ENCODE data around the gene ISYNA1. TPM values are rescaled to one million over a fixed set of nuclear protein-coding genes. Genes with fewer than 3 reads are reported as not detected.
A peak's percentile ranks its signal among the peaks of the same experiment; 100 is the strongest.

Gene ISYNA1
- total and polyA plus RNA-seq, 2 of the 13 experiments (the other 11 are each of a cell fraction or from before 2014, with no cell fraction given): 29.6 to 48.5 TPM

- TF ChIP-seq CCDC6 (CRISPR knock-in tag; IDR thresholded peaks at IDR 0.05): 0 out of 2 replicates have a peak, but pooled peaks have one; percentile 72
- 0 out of 2 replicates have a peak, but pooled peaks have one; percentile 52 for TF ChIP-seq SMYD3 (CRISPR knock-in tag; IDR thresholded peaks at IDR 0.05)
- TF ChIP-seq SMAD1 (CRISPR knock-in tag; IDR thresholded peaks at IDR 0.05; ENCODE audit: borderline replicate concordance, low read depth): no peak
- TF ChIP-seq RBM39 (IDR thresholded peaks at IDR 0.05; ENCODE audit: low read depth, low read length, poor library complexity, severe bottlenecking): peak; percentile 87
- no peak for TF ChIP-seq ZNF724P (CRISPR knock-in tag; IDR thresholded peaks at IDR 0.05; ENCODE audit: borderline replicate concordance)
- TF ChIP-seq ZNF296 (CRISPR knock-in tag; conservative IDR thresholded peaks at IDR 0.05): 0 out of 2 replicates have a peak, but pooled peaks have one; percentile 56
- TF ChIP-seq NFYC (CRISPR knock-in tag; IDR thresholded peaks at IDR 0.05): no peak
- 0 out of 2 replicates have a peak, but pooled peaks have one; percentile 4 for TF ChIP-seq ZNF280B (CRISPR knock-in tag; IDR thresholded peaks at IDR 0.05; ENCODE audit: borderline replicate concordance)
- no peak for TF ChIP-seq DNMT1 (CRISPR knock-in tag; IDR thresholded peaks at IDR 0.05)
- 0 out of 2 replicates have a peak, but pooled peaks have one; percentile 57 for TF ChIP-seq ZNF713 (CRISPR knock-in tag; IDR thresholded peaks at IDR 0.05)
- peak; percentile 77 for TF ChIP-seq ZNF563 (CRISPR knock-in tag; IDR thresholded peaks at IDR 0.05)
- peak; percentile 63; the same call in 1 of the 2 replicates for TF ChIP-seq ZNF451 (CRISPR knock-in tag; IDR thresholded peaks at IDR 0.05)
- 0 out of 2 replicates have a peak, but pooled peaks have one; percentile 13 for TF ChIP-seq FOSL2 (CRISPR knock-in tag; IDR thresholded peaks at IDR 0.05)
- no peak for TF ChIP-seq CERS6 (CRISPR knock-in tag; IDR thresholded peaks at IDR 0.05)
- TF ChIP-seq HNF4A (CRISPR knock-in tag; IDR thresholded peaks at IDR 0.05): no peak
- no peak for TF ChIP-seq ZNF7 (CRISPR knock-in tag; IDR thresholded peaks at IDR 0.05)
- peak; percentile 54 for TF ChIP-seq MED1 (CRISPR knock-in tag; IDR thresholded peaks at IDR 0.05)
- TF ChIP-seq ZHX2 (IDR thresholded peaks at IDR 0.05; ENCODE audit: low read depth): 0 out of 2 replicates have a peak, but pooled peaks have one; percentile 53
- no peak for TF ChIP-seq ZHX2 (CRISPR knock-in tag; IDR thresholded peaks at IDR 0.05; ENCODE audit: borderline replicate concordance)
- no peak for TF ChIP-seq AKAP8 (CRISPR knock-in tag; IDR thresholded peaks at IDR 0.05)
- TF ChIP-seq ZNF383 (CRISPR knock-in tag; IDR thresholded peaks at IDR 0.05; ENCODE audit: borderline replicate concordance): no peak
- peak in 1 of 2 experiments; percentile 67; a peak in 2 of 4 replicates for TF ChIP-seq KLF16 (CRISPR knock-in tag; IDR thresholded peaks at IDR 0.05)
These were observed 20.5 kb downstream of the ISYNA1 start (continued) for GRCh38 chr19:18417250-18418028.
